ENCODE data around the gene UXS1. TPM values are rescaled to one million over a fixed set of nuclear protein-coding genes. Genes with fewer than 3 reads are reported as not detected.

The UXS1 gene
- polyA plus RNA-seq, 3 donors = 23.4 to 33.8 (median 29.3) TPM

DNA sequence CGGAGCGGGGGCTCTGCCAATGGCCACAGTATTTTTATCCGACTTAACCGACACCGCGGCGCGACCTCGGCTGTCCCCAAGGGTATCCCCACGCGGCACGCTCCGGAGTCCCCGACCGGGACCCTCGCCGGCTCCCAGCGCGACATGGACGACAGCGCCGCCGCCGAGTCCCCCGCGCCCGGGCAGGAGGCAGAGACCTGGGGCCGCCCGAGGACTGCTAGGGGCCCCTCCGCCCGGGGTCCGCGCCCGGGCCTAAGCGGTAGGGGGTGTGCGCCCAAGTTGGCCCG is 468 bp downstream of the UXS1 start:
- Mint-ChIP-seq H3K4me1 (peaks cover 60% of the 10 kb centered on the region), H3K27me3 (ENCODE audit: low read depth in 3 of 3) (peaks cover 1 to 3% (median 2%) of the 10 kb centered on the region in 3 donors), H3K9me3 (peaks cover 0 to 2% (median 0%) of the 10 kb centered on the region in 7 donors), H3K36me3 (peaks cover 4 to 9% of the 10 kb centered on the region in 2 donors), H3K4me3 (peak overlapping the region; percentile 79 to 82), H3K27ac (peak overlapping the region in 5 of 7 donors; percentile 85 to 97 (median 91))
- TF ChIP-seq CTCF (IDR thresholded peaks at IDR 0.05) = no peak
- H3K9ac ChIP-seq (ENCODE audit: insufficient read depth, low read length, poor library complexity, severe bottlenecking) = peak overlapping the region; percentile 88
- H3K4me1 ChIP-seq (ENCODE audit: control insufficient read depth in 1 of 2, insufficient read depth in 2 of 2, low read length in 2 of 2) = peaks cover 52% of the 10 kb centered on the region in 2 donors
- peaks cover 11% of the 10 kb centered on the region for H4K20me1 ChIP-seq (ENCODE audit: insufficient read depth, low read length)
- peak overlapping the region; percentile 72 to 86 for H3K27ac ChIP-seq (ENCODE audit: low read depth in 1 of 2, low read length in 2 of 2)
- under 1% methylated on average over 29 of the region's 37 CpGs for whole genome bisulfite sequencing (ENCODE audit: insufficient coverage)
- H3K9me3 ChIP-seq (replicated peaks in 1 of 2; ENCODE audit: control insufficient read depth in 1 of 2, insufficient read depth in 1 of 2, low read length in 2 of 2) = no peaks in the 10 kb centered on the region
- H3K27me3 ChIP-seq (ENCODE audit: control insufficient read depth in 2 of 2, insufficient read depth in 2 of 2, low read length in 2 of 2) = no peaks in the 10 kb centered on the region
- DNase-seq = no peak
- peak overlapping the region; percentile 81 for H2AFZ ChIP-seq (ENCODE audit: insufficient read depth, low read depth, low read length, poor library complexity, severe bottlenecking)
- intact Hi-C loops (cut with micrococcal nuclease) = loop anchor here in 1 of 2 donors (5.0 to 10.0 kb wide), 2 partner anchors 341 to 861 kb away; no protein-coding TSS in a partner anchor
- peak overlapping the region; percentile 91 for H3K4me2 ChIP-seq (replicated peaks; ENCODE audit: extremely low read depth, low read length, poor library complexity, severe bottlenecking)
- no peaks in the 10 kb centered on the region for H3K36me3 ChIP-seq (replicated peaks in 1 of 2; ENCODE audit: control insufficient read depth in 1 of 2, insufficient read depth in 2 of 2, low read length in 2 of 2)
- peaks cover 42% of the 10 kb centered on the region for H3K79me2 ChIP-seq (ENCODE audit: insufficient read depth, low read length)
- H3K4me3 ChIP-seq (replicated peaks in 1 of 3; ENCODE audit: low read depth in 2 of 3, low read length in 3 of 3) = peak overlapping the region; percentile 60 to 97 (median 78)

DNA sequence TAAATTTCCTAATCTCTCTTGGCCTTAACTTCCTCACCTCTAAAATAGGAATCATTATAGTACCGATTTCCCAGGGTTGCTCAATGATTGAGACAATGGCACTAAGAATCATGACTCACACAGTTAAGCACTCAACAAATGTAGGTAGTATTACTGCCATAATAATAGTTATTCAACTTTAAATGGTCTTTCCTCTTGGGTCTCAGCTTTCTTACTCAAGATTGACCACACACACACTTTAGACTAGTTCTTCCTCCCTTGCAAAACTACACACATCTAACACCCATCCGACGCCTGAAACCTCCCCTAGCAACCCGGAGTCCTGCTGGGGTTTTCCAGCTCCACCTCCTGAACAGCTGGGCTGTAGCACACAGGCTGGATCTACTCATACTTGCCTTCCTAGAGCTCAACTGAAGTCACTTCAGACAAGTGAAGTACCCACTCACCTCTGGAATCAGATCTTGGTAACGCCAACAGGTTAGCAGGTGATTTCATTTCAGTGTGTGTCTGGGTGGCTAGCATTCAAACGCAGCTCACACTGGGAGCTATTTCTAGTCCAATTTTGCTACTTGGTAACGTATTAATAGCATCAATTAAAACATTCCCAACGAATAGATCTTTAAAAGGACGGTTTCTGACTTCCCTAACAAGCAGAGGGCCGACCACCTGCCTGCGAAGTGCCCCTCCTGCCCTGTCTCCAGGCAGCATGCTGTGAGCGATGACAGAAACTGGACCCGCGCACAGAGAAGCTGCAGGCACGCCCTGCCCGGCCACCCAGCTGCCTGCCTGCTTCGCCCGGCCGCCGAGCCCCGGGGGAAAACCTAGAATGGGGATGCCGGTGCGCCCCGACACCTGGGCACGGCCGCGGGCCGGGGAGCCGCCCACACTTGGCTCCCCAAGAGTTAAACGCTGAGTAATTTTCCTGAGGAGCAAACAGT is 1.1 kb downstream of the UXS1 start:
- Mint-ChIP-seq H3K4me1 (peaks cover 63% of the 10 kb centered on the region), H3K27ac (peak overlapping the region; percentile 85 to 97 (median 91)), H3K36me3 (peaks cover 4 to 9% of the 10 kb centered on the region in 2 donors), H3K9me3 (peaks cover 0 to 2% (median 0%) of the 10 kb centered on the region in 7 donors), H3K27me3 (ENCODE audit: low read depth in 3 of 3) (peaks cover 0 to 2% (median 2%) of the 10 kb centered on the region in 3 donors), H3K4me3 (peak overlapping the region; percentile 79 to 82)
- Histone ChIP-seq H3K79me2 (ENCODE audit: insufficient read depth, low read length) (peaks cover 48% of the 10 kb centered on the region), H3K4me1 (ENCODE audit: control insufficient read depth in 1 of 2, insufficient read depth in 2 of 2, low read length in 2 of 2) (peaks cover 58% of the 10 kb centered on the region in 2 donors), H3K36me3 (replicated peaks in 1 of 2; ENCODE audit: control insufficient read depth in 1 of 2, insufficient read depth in 2 of 2, low read length in 2 of 2) (no peaks in the 10 kb centered on the region), H3K4me3 (replicated peaks in 1 of 3; ENCODE audit: low read depth in 2 of 3, low read length in 3 of 3) (peak overlapping the region; percentile 60 to 97 (median 78)), H3K27me3 (ENCODE audit: control insufficient read depth in 2 of 2, insufficient read depth in 2 of 2, low read length in 2 of 2) (no peaks in the 10 kb centered on the region), H4K20me1 (ENCODE audit: insufficient read depth, low read length) (peaks cover 11% of the 10 kb centered on the region), H3K9me3 (replicated peaks in 1 of 2; ENCODE audit: control insufficient read depth in 1 of 2, insufficient read depth in 1 of 2, low read length in 2 of 2) (no peaks in the 10 kb centered on the region), H3K4me2 (replicated peaks; ENCODE audit: extremely low read depth, low read length, poor library complexity, severe bottlenecking) (peak overlapping the region; percentile 91), H3K9ac (ENCODE audit: insufficient read depth, low read length, poor library complexity, severe bottlenecking) (peak overlapping the region; percentile 88), H3K27ac (ENCODE audit: low read depth in 1 of 2, low read length in 2 of 2) (peak overlapping the region; percentile 72 to 86), H2AFZ (ENCODE audit: insufficient read depth, low read depth, low read length, poor library complexity, severe bottlenecking) (peak overlapping the region; percentile 81)
- DNase-seq = peak; percentile 89 to 98 (median 96)
- intact Hi-C loops (cut with micrococcal nuclease) = loop anchor here in 1 of 2 donors (5.0 to 10.0 kb wide), 2 partner anchors 342 to 861 kb away; no protein-coding TSS in a partner anchor
- TF ChIP-seq CTCF (IDR thresholded peaks at IDR 0.05) = no peak
- WGBS (ENCODE audit: insufficient coverage) = 0% methylated on average over 27 of the region's 30 CpGs

Data from CD14-positive monocyte (primary cell).